Ovary (tissue), 3 donors: ENCODE results near the gene RALGPS1.

Experiments used
- CTCF ChIP-seq, 3 donors: fragments of 450-650 bp in 2 of 3; fragments of 200-600 bp in 1 of 3; IDR thresholded peaks; one replicate each; pipeline versions ENCODE4 v1.5.1 to v1.8.0; 2016 to 2022; ENCODE audit warnings: antibody characterized with exemption in 3 of 3, mild to moderate bottlenecking in 1 of 3
- POLR2A ChIP-seq: fragments of 450-650 bp; IDR thresholded peaks from one replicate; pipeline ENCODE4 v1.6.1; 2017; ENCODE audit warnings: antibody characterized with exemption, mild to moderate bottlenecking, moderate library complexity
- donor health status: DM: no; HTN: no; CAD: no.

- TF ChIP-seq CTCF (IDR thresholded peaks at IDR 0.05), result no peak
- no peak for TF ChIP-seq POLR2A
These were observed 151.7 kb downstream of the RALGPS1 start for GRCh38 chr9:127066060-127066850.
